Measurements from ENCODE around the gene RAE1. TPM values are rescaled to one million over a fixed set of nuclear protein-coding genes. Genes with fewer than 3 reads are reported as not detected.

Gene RAE1
- total and polyA plus RNA-seq, 12 donors: 6.2 to 19.9 (median 15.5) TPM

DNA sequence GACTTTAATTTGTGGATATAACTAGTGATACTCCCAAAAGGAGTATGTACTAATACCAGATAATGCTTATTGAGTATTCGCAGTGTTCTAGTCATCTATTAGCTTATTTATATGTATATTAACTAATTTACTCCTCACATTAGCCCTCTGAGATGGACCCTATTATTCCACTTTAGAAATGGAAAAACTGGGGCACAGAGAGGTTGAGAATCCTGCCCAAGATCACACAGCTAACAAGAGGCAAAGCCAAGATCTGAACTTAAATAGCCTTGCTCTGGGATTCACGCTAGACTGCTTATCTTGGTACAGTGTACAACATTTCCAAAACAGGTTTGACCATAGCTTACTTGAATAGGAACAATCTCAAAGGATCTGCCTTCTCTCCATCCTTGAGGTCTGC lies 29.9 kb upstream of the RAE1 start:
- Histone ChIP-seq H3K27me3 (peaks cover 0 to 61% (median 42%) of the 10 kb centered on the region in 7 donors), H3K36me3 (no peaks in the 10 kb centered on the region), H3K9me3 (no peaks in the 10 kb centered on the region), H3K4me3 (no peak overlapping the region), H3K27ac (no peak overlapping the region), H3K4me1 (no peaks in the 10 kb centered on the region)
- TF ChIP-seq, protein P1, sequence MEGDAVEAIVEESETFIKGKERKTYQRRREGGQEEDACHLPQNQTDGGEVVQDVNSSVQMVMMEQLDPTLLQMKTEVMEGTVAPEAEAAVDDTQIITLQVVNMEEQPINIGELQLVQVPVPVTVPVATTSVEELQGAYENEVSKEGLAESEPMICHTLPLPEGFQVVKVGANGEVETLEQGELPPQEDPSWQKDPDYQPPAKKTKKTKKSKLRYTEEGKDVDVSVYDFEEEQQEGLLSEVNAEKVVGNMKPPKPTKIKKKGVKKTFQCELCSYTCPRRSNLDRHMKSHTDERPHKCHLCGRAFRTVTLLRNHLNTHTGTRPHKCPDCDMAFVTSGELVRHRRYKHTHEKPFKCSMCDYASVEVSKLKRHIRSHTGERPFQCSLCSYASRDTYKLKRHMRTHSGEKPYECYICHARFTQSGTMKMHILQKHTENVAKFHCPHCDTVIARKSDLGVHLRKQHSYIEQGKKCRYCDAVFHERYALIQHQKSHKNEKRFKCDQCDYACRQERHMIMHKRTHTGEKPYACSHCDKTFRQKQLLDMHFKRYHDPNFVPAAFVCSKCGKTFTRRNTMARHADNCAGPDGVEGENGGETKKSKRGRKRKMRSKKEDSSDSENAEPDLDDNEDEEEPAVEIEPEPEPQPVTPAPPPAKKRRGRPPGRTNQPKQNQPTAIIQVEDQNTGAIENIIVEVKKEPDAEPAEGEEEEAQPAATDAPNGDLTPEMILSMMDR (IDR thresholded peaks at IDR 0.05): no peak
- intact Hi-C loops (cut with DNase I): no loop called here
- DNase-seq: no peak
- WGBS, 2 donors: 76 to 81% methylated on average over 2 of the region's 2 CpGs
- no peak for ATAC-seq

DNA sequence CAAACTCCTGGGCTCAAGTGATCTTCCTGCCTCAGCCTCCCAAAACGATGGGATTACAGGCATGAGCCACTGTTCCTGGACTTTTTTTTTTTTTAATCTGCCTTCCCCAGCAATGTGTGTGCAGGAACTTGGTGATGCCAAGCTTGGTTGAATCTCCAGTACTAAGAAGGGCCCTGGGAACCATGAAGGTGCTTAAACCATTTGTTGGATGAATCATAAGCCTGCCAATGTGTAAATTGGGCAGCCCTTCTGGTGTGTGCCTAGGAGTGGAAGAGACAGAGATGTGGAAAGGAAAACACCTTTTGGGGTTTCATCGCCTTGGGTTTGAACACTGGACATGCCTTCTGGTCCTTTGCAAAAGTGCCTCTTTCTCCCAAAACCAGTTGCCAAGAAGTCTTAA lies 28.6 kb upstream of the RAE1 start:
- 69 to 83% methylated on average over 2 of the region's 2 CpGs for WGBS, 2 donors
- ATAC-seq (no peak), DNase-seq (no peak)
- Histone ChIP-seq H3K36me3 (no peaks in the 10 kb centered on the region), H3K9me3 (no peaks in the 10 kb centered on the region), H3K27me3 (peaks cover 0 to 68% (median 43%) of the 10 kb centered on the region in 7 donors), H3K27ac (no peak overlapping the region), H3K4me1 (no peaks in the 10 kb centered on the region), H3K4me3 (no peak overlapping the region)
- intact Hi-C loops (cut with DNase I): no loop called here
- TF ChIP-seq, protein P1 (IDR thresholded peaks at IDR 0.05): no peak

DNA sequence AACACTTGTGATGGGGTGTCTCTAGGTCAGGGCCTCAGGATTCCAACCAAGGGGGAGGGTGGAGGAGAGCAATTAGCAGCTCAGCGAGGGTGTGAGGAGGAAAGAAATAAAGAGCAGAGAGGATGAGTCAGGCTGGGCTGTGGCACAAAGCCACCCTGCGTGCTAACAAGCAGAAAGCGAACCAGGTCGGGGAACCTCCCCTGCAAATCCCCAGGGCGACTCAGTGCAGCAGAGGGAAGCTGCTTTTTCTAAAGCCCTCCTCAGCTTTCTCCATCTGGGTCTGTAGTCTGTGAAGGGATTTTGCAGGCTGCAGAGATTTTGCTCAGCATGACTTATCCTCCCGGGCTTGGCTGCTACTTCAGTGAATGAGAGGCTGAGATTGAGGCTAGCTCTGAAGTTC lies 28.0 kb upstream of the RAE1 start:
- no peaks in the 10 kb centered on the region for H3K4me1 ChIP-seq
- no peaks in the 10 kb centered on the region for H3K36me3 ChIP-seq
- TF ChIP-seq, protein P1 (IDR thresholded peaks at IDR 0.05): no peak
- intact Hi-C loops (cut with DNase I): no loop called here
- H3K4me3 ChIP-seq: no peak overlapping the region
- no peak overlapping the region for H3K27ac ChIP-seq
- 33 to 46% methylated on average over 6 of the region's 6 CpGs for whole genome bisulfite sequencing, 2 donors
- peaks cover 0 to 72% (median 43%) of the 10 kb centered on the region in 7 donors for H3K27me3 ChIP-seq
- ATAC-seq (no peak), DNase-seq (no peak)
- H3K9me3 ChIP-seq: no peaks in the 10 kb centered on the region

DNA sequence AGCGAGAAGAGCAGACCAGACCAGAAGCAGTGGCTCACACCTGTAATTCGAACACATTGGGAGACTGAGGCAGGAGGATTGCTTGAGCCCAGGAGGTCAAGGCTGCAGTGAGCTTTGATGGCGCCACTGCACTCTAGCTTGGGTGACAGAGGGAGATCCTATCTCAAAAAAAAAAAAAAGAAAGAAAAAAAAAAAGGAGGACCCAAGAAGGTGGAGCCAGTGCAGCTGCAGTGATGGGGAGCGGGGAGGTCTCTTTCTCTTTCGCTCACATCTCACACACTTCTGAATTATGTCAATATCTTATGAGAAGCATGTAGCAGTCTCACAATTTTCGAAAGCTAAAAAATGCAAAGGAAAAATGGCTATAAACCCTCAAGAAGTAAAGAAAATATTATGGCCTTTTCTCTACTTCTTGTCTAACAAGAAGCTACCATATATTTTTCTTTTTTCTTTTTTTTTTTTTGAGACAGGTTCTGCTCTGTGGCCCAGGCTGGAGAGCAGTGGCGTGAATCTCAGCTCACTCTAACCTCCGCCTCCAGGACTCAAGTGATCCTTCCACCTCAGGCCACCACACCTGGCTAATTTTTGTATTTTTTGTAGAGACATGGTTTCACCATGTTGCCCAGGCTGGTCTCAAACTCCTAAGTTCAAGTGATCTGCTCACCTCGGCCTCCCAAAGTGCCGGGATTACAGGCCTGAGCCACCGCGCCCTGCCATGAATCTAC lies 25.3 kb upstream of the RAE1 start:
- ATAC-seq (no peak), DNase-seq (no peak)
- H3K4me1 ChIP-seq: no peaks in the 10 kb centered on the region
- TF ChIP-seq, protein P1 (IDR thresholded peaks at IDR 0.05): no peak
- WGBS, 2 donors: 84 to 90% methylated on average over 12 of the region's 12 CpGs
- no peak overlapping the region for H3K27ac ChIP-seq
- no peaks in the 10 kb centered on the region for H3K9me3 ChIP-seq
- intact Hi-C loops (cut with DNase I): loop anchor here in 1 of 10 donors (5.0 kb wide), 1 partner anchor 238 kb away; no protein-coding TSS in a partner anchor
- H3K36me3 ChIP-seq: no peaks in the 10 kb centered on the region
- H3K27me3 ChIP-seq: peaks cover 0 to 75% (median 53%) of the 10 kb centered on the region in 7 donors
- no peak overlapping the region for H3K4me3 ChIP-seq

Data from heart right ventricle (tissue), 16 donors.